Transverse colon (tissue), 3 donors: ENCODE results near the gene RAB5B.

Experiments
- CTCF ChIP-seq, 5 experiments: fragments of 200-600 bp in 3 of 5; fragments of 450-650 bp in 2 of 5; sonication (generic) in 3 of 5; IDR thresholded peaks; 1 replicate in 2 of 5; 2 replicates in 3 of 5; pipeline ENCODE4 v1.5.1; 2016 to 2017; ENCODE audit warnings: antibody characterized with exemption in 5 of 5, inconsistent platforms in 3 of 5, mild to moderate bottlenecking in 2 of 5, moderate library complexity in 1 of 5
- EP300 ChIP-seq: sonication (generic); formaldehyde crosslinking; IDR thresholded peaks from one replicate; pipeline ENCODE4 v1.6.1; 2017; ENCODE audit warnings: antibody characterized with exemption, low read depth

GRCh38 chr12:56013482-56013881 lies 39.6 kb downstream of the RAB5B start:
- TF ChIP-seq CTCF (IDR thresholded peaks at IDR 0.05) (no peak), EP300 (no peak)
